HEK293 (cell line): ENCODE data around the gene NNAT.

ENCODE experiments used
- BCL11A ChIP-seq: fragments of 450-650 bp; formaldehyde crosslinking; IDR thresholded peaks from 2 replicates; pipeline ENCODE4 v1.5.1; 2016; ENCODE audit warnings: low read depth, missing biosample characterization, missing genetic modification characterization
- BCL6B ChIP-seq: fragments of 450-650 bp; formaldehyde crosslinking; IDR thresholded peaks from 2 replicates; pipeline ENCODE4 v1.5.1; 2017; ENCODE audit warnings: missing biosample characterization, missing genetic modification characterization
- SALL2 ChIP-seq: fragments of 450-650 bp; formaldehyde crosslinking; IDR thresholded peaks from 2 replicates; pipeline ENCODE4 v1.5.0; 2017; ENCODE audit warnings: missing biosample characterization, mild to moderate bottlenecking, missing genetic modification characterization, borderline replicate concordance
- YY1 ChIP-seq: fragments of 450-650 bp; formaldehyde crosslinking; IDR thresholded peaks from 2 replicates; pipeline ENCODE4 v1.5.1; 2018; ENCODE audit warnings: missing biosample characterization, missing genetic modification characterization
- ZNF121 ChIP-seq: fragments of 450-650 bp; formaldehyde crosslinking; IDR thresholded peaks from 2 replicates; pipeline ENCODE4 v1.5.1; 2016; ENCODE audit warnings: missing biosample characterization, missing genetic modification characterization
- ZNF274 ChIP-seq, 2 experiments: fragments of 200-500 bp in 1 of 2; fragments of 450-650 bp in 1 of 2; sonication (Bioruptor generic) in 1 of 2; formaldehyde crosslinking in 1 of 2; IDR thresholded peaks; 2 replicates each; pipeline versions ENCODE4 v1.5.1 to v1.6.1; 2014 to 2016; ENCODE audit warnings: borderline replicate concordance in 1 of 2, inconsistent platforms in 1 of 2, low read length in 1 of 2, missing biosample characterization in 1 of 2, missing genetic modification characterization in 1 of 2
- ZNF555 ChIP-seq: fragments of 450-650 bp; formaldehyde crosslinking; conservative IDR thresholded peaks from 2 replicates; pipeline ENCODE4 v1.5.1; 2017; ENCODE audit warnings: missing biosample characterization, mild to moderate bottlenecking, missing genetic modification characterization, inconsistent platforms
- ZNF660 ChIP-seq: fragments of 450-650 bp; IDR thresholded peaks from 2 replicates; pipeline ENCODE4 v1.5.1; 2018; ENCODE audit warnings: missing biosample characterization, mild to moderate bottlenecking, missing genetic modification characterization
- TF ChIP-seq, protein P1 (sequence below): fragments of 450-650 bp; formaldehyde crosslinking; IDR thresholded peaks from 2 replicates; pipeline ENCODE4 v1.5.1; 2016; ENCODE audit warnings: missing biosample characterization, missing genetic modification characterization

- TF ChIP-seq BCL11A (tag by site-specific recombination) (no peak), ZNF555 (tag by site-specific recombination) (no peak), ZNF660 (tag by site-specific recombination) (no peak), BCL6B (tag by site-specific recombination) (no peak), YY1 (tag by site-specific recombination) (no peak), ZNF121 (tag by site-specific recombination) (no peak), SALL2 (tag by site-specific recombination) (no peak), ZNF274 (IDR thresholded peaks at IDR 0.05; ENCODE audit: low read length) (no peak), ZNF274 (tag by site-specific recombination; IDR thresholded peaks at IDR 0.05; ENCODE audit: borderline replicate concordance) (no peak)
- TF ChIP-seq, protein P1, sequence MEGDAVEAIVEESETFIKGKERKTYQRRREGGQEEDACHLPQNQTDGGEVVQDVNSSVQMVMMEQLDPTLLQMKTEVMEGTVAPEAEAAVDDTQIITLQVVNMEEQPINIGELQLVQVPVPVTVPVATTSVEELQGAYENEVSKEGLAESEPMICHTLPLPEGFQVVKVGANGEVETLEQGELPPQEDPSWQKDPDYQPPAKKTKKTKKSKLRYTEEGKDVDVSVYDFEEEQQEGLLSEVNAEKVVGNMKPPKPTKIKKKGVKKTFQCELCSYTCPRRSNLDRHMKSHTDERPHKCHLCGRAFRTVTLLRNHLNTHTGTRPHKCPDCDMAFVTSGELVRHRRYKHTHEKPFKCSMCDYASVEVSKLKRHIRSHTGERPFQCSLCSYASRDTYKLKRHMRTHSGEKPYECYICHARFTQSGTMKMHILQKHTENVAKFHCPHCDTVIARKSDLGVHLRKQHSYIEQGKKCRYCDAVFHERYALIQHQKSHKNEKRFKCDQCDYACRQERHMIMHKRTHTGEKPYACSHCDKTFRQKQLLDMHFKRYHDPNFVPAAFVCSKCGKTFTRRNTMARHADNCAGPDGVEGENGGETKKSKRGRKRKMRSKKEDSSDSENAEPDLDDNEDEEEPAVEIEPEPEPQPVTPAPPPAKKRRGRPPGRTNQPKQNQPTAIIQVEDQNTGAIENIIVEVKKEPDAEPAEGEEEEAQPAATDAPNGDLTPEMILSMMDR (tag by site-specific recombination) = no peak
These were observed 23.3 kb downstream of the NNAT start for GRCh38 chr20:37544386-37544785.
